Activated CD8-positive, alpha-beta memory T cell treated with anti-CD3 and anti-CD28 coated beads, Interleukin-2, amount 50 U/mL, for 24 hours (primary cell): ENCODE data around the gene ENDOU.

Source experiments
- DNase-seq: peaks from one replicate; pipeline ENCODE4 v3.0.0-alpha.2; 2020; ENCODE audit errors: extremely low read depth

The ENDOU gene

DNA sequence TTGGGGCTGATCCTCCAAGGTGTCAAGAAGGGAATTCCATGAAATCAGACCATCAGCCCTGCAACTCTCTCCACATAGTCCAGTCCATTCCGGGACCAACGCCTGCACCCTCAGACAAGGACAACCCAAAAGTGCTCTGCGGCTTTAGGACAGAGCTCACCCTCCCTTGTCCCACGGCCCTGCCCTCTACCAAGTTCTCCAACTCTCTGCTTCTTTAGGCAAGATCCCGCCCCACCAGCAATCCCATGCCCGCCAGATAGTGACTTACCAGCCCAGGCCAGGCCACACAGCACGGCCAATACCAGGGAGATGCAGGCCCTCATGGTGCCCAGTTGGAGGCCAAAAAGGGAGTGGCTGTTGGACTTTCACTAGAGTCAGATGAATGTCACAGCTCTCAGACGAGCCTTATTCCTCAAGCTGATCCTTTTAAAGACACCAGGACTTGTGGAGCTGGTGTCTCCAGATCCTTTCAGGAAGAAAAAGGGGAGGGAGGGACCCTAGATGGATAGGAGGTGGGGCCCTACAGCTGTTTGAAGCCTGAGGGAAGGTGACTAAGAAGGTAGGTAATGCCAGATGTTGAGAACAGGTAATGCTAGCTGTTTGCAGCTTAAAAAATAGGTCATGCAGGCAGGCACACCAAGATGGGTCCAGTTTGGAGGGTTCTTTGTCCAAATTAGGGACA, at the start of gene ENDOU:
Gene ENDOU, minus strand, starts transcription at position 400 of the 682 bp plus-strand sequence. Its CDS starts 77 bp downstream, at position 323.
- DNase-seq, result no peak

DNA sequence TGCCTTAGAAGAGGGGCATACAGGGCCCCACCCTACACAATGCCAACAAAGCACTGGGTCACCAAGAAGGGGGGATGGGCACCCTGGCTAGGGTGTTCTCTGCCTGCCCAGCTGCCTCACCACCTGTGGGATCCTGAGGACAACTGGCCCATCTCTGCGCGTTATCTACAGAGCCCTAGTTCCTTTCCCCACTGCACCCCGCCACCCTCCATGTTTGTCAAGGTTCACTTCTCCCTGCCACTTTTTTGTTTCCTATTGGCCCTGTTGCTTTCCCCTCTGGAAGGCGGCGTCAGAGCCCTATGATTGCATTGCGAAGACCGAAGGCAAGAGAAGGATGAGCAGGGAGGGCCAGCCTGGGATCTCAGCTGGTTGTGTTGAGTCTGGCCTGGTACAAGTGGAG, 49.4 kb upstream of the ENDOU start:
- DNase-seq, result no peak

GRCh38 chr12:47773858-47774580, 48.7 kb upstream of the ENDOU start:
- no peak for DNase-seq

- DNase-seq, result no peak
These were observed 48.0 kb upstream of the ENDOU start, which contains the start of gene SLC48A1 for GRCh38 chr12:47773062-47773857. Gene SLC48A1 (plus strand): TSS chr12:47773238. CDS start chr12:47773305, 67 bp downstream.

- DNase-seq, result no peak
These were observed 47.4 kb upstream of the ENDOU start for GRCh38 chr12:47772738-47773061.

DNA sequence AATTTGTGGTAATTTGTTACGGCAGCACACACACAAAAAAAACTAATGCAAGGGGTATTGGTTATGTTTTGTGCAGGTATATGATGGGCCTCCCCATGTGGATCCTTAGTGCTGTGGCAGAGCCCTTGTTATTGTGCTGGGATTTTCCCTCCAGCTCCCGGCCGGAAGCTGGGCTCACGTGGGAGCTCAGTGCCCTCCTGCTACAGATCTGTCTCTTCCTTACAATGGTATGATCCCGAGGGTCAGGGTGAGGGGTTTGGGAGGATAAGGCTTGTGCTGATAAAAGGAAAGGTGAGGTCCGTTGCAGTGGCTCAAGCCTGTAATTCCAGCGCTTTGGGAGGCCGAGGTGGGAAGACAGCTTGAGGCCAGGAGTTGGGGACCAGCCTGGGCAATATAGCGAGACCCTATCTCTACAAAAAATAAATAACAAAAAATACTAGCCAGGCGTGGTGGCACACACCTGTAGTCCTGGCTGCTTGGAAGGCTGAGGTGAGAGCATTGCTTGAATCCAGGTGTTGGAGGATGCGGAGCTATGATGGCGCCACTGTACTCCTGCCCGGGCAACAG, 46.9 kb upstream of the ENDOU start:
- no peak for DNase-seq

DNA sequence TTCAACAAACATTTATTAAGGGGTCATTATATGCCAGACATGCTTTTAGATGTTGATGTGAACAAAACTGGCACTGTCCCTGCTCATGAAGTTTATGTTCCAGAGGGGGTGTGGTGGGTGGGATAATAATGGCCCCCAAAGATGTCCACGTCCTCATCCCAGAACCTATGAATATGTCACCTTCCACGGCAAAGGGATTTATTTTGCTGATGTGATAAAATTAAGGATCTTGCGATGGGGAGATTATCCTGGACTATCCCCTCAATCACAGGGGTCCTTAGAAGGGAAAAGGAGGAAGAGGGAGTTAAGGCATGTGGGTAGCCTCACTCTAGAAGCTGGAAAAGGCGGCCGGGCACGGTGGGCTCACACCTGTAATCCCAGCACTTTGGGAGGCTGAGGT, 46.0 kb upstream of the ENDOU start:
- DNase-seq, result no peak

DNA sequence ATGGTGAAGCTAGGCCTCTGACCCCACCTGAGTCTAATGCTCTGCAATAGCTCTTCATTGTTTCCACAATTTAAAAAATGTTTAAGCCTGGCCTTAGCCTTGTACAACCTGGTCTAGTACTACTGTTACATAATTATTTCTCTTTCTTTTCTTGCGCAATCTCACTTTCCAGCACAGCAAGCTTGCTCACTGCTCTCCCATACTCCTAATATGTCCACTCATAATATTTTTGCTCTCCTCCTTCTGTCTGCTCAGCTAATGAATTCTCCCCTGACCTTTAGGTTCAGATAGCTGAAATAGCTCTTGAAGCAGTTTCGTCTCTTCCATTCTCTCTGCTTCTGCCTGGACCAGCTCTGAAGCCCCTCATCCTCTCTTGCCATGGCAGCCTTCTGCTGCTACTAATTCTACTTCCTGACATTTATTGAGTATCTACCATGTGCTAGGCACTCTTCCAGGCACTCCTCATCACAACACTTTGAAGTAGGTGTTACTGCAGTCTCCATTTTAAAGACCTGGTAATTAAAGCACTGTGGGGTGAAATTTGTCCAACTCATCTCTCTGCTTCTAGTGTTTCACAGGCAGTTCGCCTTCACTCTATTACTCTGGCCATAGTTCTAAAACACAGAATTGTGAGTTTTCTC, 44.9 kb upstream of the ENDOU start:
- DNase-seq, result no peak

DNA sequence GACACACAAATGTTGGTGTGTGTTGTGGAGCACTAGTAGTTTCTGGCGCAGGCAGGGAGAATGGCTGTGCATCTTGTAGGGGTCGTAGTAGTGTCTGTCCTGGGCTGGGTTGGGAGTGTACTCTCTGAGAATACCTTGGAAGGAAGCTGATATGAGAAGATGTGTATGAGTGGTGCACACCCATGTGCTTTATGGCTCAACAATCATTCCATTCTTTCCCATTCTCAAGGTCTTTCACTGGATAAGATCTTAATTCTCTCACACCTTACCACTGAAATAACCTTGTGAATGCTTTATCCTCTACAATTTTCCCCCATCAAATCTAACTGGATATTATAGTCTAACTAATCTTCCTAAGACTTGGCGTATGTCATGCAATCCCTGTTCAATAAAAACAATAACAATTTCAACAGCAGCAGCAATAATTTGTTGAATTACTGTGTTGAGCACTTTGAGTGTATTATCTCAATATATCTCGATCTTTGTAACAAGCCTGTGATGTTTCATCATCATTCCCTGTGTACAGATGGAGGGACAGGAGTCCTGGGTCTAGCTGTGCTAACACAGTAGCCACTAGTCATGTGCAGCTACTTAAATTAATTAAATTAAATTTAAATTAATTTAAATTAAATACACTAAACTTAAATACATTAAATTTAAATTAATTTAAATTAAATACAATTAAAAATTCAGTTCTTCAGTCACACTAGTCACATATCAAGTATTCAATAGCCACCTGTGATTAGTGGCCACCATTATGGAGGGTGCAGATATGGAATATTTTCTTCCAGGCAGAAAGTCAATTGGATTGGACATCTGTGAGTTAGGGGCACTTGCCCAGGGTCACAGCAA, 44.2 kb upstream of the ENDOU start:
- no peak for DNase-seq

DNA sequence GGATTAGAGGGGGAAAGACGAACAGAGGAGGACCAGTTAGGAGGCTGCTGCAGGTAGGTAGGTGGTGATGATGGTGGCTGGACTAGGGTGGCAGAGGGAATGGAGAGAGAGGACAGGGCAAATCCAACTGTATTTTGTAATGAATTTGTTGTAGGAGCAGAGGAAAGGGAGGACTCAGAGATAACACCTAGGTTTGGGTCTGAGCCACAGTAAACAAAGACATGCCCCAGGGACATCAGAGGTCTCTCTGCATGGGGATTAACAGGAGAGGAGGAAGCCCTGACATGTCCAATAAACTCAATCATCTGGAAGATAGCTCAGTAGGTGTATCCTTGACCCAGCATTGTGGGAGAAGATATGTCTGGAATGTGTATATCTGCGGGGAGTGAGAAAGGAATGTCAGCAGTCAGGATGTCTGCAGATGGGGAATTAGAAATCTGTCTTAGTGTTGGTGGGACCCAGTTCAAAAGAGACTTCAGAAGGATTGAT, 43.1 kb upstream of the ENDOU start:
- no peak for DNase-seq

DNA sequence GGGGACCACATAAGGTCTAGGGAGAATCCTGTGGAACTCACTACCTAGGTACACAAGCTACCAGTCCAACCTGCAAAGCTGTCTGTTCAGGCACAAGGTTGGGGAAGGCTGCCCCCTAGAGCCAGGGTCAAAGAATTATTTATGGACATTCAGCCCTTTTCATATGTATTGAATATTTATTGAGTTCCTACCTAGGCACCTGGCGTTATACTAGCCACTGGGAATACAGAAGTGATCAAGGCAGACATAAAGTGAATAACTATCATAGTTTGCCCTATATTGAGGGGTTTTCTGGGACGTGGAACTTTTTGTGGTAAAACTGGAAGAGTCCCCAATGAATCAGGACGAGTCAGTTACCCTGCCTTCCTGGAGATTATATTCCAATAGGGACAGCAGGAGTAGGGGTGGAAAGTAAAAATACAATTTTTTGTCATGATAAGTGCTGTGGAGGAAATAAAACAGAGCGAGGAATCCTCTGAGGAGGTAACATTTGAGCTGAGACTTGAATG, 42.0 kb upstream of the ENDOU start:
- DNase-seq, result no peak

- DNase-seq, result no peak
These were observed 41.4 kb upstream of the ENDOU start for GRCh38 chr12:47766502-47767215.

- DNase-seq, result no peak
These were observed 38.4 kb upstream of the ENDOU start for GRCh38 chr12:47763481-47764346.

DNA sequence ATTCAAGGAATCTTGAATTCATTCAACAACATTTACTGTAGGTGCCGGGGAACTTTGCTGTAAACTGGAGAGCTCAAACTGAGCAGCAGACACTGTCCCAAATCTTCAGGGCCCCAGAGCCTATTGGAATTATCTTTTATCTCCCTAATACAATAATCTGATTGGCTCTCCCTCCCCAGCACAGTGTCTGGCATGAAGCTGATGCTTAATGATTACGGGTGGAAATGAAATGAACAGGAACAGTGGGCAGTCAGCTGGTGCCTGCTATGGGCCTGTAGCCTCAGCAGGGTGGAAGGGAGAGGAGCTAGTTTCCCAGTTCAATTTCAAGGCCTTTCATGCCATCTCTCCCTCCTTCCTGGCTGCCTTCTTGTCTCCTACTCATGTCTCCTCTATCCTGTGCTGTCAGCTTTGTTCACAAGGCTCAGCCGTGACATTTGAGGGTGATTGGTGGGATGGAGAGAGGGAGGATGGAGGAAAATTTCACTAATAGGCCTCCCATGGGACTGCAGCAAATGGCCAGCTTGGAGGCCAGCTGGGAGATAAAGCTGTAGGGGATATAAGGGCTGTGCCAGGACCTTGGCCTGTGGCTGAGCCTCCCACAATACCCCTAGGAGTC, 37.7 kb upstream of the ENDOU start:
- no peak for DNase-seq

DNA sequence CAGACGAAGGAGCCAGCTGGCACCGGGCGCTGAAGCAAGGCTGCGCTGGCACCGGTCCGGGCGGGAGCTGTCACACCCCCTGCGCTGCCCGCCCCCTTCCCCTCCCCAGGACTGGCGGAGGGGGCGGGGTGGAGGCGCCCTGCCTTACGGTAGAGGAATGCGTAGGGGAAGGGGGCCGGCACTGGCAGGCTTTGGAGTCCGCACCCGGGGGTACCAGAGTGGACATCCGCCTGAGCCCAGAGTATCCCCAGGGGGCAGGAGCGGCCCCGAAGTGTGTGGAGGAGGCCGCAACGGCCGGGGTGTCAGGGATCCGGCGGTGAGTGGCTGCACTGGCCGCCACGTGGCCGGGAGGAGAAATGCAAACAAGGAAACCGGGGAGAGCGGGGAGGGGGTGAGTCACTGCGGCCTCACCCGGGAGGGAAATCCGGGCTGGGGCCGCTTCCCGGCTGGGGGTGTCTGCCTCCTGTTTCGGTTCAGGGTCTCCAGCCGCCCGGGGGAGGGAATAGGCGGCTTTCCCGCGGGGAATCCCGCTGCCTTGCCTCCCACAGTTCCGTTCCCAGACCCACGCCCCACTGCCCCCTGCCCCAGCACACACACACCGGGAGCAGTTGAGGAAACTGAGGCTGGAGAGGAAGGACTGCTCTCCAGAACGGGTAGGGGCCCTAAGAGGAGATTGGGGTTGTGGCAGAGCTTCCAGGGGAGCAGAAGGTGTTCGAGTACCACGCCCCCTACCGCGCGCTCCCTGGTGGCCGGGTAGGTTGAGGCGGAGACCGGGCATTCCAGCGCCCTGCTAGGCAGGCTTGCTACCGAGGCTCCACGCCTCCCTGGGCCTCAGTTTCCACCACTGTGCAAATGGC, 33.8 kb upstream of the ENDOU start, which contains the start of gene RAPGEF3:
Gene RAPGEF3, minus strand, starts transcription at position 47 of the 857 bp plus-strand sequence. CDS start 324 bp downstream, outside the sequence.
- DNase-seq, result no peak

- DNase-seq, result no peak
These were observed 33.2 kb upstream of the ENDOU start for GRCh38 chr12:47758584-47758833.

- DNase-seq, result no peak
These were observed 32.7 kb upstream of the ENDOU start for GRCh38 chr12:47757840-47758583.
